Smooth muscle cell (in vitro differentiated cells): ENCODE data around the gene ARRB1. TPM values are rescaled to one million over a fixed set of nuclear protein-coding genes. Genes with fewer than 3 reads are reported as not detected.
A peak's percentile ranks its signal among the peaks of the same experiment; 100 is the strongest.

Source experiments
- DNase-seq: peaks from one replicate; lab custom pipeline; 2025; ENCODE audit not compliant: unreplicated experiment; lab: John Stamatoyannopoulos, UW
- H2AFZ ChIP-seq: fragments of 200-600 bp; sonication (generic); 2 replicates; pipeline ENCODE4 v1.6.0; 2016; ENCODE audit warnings: antibody characterized with exemption, low read depth, mild to moderate bottlenecking
- H3F3A ChIP-seq: fragments of 200-600 bp; sonication (generic); 2 replicates; pipeline ENCODE4 v1.6.0; 2017; ENCODE audit warnings: antibody characterized with exemption, low read depth
- H3K27ac ChIP-seq: fragments of 200-600 bp; sonication (generic); 2 replicates; pipeline ENCODE4 v1.5.1; 2016; ENCODE audit warnings: low read depth, mild to moderate bottlenecking
- H3K27me3 ChIP-seq: fragments of 200-600 bp; sonication (generic); 2 replicates; pipeline ENCODE4 v1.6.1; 2016; ENCODE audit warnings: low read depth, mild to moderate bottlenecking
- H3K36me3 ChIP-seq: fragments of 200-600 bp; sonication (generic); 2 replicates; pipeline ENCODE4 v1.5.1; 2016; ENCODE audit warnings: low read depth
- H3K4me1 ChIP-seq: fragments of 200-600 bp; sonication (generic); 2 replicates; pipeline ENCODE4 v1.5.1; 2016; ENCODE audit warnings: low read depth
- H3K4me2 ChIP-seq: fragments of 200-600 bp; sonication (generic); 2 replicates; pipeline ENCODE4 v1.6.0; 2016; ENCODE audit warnings: mild to moderate bottlenecking
- H3K4me3 ChIP-seq: fragments of 200-600 bp; sonication (generic); 2 replicates; pipeline ENCODE4 v1.5.1; 2016; ENCODE audit warnings: mild to moderate bottlenecking
- H3K79me2 ChIP-seq: fragments of 200-600 bp; sonication (generic); 2 replicates; pipeline ENCODE4 v1.6.0; 2016; ENCODE audit warnings: low read depth, mild to moderate bottlenecking
- H3K9ac ChIP-seq: fragments of 200-600 bp; sonication (generic); 2 replicates; pipeline ENCODE4 v1.6.0; 2016; ENCODE audit warnings: low read depth
- H3K9me3 ChIP-seq: fragments of 200-600 bp; sonication (generic); replicated peaks from 2 replicates; pipeline ENCODE4 v1.5.1; 2016; ENCODE audit warnings: low read depth
- H4K20me1 ChIP-seq: fragments of 200-600 bp; sonication (generic); 2 replicates; pipeline ENCODE4 v1.6.0; 2016; ENCODE audit warnings: low read depth
- WGBS: methylation state at CpG from one replicate; pipeline ENCODE4 v1.1.7; 2016; ENCODE audit warnings: low lambda C conversion rate; 5-methylcytosine and 5-hydroxymethylcytosine counted together
- polyA plus RNA-seq: library from polyadenylated mRNA; unstranded; fragments of >200 nt; fragmentation: Nextera tagmentation; extraction: Ambion mirVana; gene quantifications from 2 replicates; pipeline ENCODE4 v1.2.1, GENCODE V29; 2016
- total RNA-seq: library from RNA; depleted of rRNA; stranded (reverse); fragments of >200 nt; gene quantifications from 2 replicates; pipeline ENCODE4 v1.2.3, GENCODE V29; 2014
- TF ChIP-seq, protein P1 (sequence below): fragments of 200-600 bp; sonication (generic); IDR thresholded peaks from 2 replicates; pipeline ENCODE4 v1.5.1; 2017; ENCODE audit warnings: borderline replicate concordance, mild to moderate bottlenecking, antibody characterized with exemption; ENCODE audit not compliant: insufficient read depth, poor library complexity, severe bottlenecking

Gene ARRB1
- total and polyA plus RNA-seq, 2 experiments from 2014 or later = 4.6 to 16.9 TPM

- no peaks in the 10 kb centered on the region for H3K9me3 ChIP-seq
- no peaks in the 10 kb centered on the region for H3K4me1 ChIP-seq
- H2AFZ ChIP-seq = no peak overlapping the region
- H3K4me3 ChIP-seq = no peak overlapping the region
- 58% methylated on average over 10 of the region's 10 CpGs for WGBS
- H3K9ac ChIP-seq = no peak overlapping the region
- H3K27ac ChIP-seq = no peak overlapping the region
- H3K79me2 ChIP-seq = no peaks in the 10 kb centered on the region
- no peaks in the 10 kb centered on the region for H3K36me3 ChIP-seq
- TF ChIP-seq, protein P1, sequence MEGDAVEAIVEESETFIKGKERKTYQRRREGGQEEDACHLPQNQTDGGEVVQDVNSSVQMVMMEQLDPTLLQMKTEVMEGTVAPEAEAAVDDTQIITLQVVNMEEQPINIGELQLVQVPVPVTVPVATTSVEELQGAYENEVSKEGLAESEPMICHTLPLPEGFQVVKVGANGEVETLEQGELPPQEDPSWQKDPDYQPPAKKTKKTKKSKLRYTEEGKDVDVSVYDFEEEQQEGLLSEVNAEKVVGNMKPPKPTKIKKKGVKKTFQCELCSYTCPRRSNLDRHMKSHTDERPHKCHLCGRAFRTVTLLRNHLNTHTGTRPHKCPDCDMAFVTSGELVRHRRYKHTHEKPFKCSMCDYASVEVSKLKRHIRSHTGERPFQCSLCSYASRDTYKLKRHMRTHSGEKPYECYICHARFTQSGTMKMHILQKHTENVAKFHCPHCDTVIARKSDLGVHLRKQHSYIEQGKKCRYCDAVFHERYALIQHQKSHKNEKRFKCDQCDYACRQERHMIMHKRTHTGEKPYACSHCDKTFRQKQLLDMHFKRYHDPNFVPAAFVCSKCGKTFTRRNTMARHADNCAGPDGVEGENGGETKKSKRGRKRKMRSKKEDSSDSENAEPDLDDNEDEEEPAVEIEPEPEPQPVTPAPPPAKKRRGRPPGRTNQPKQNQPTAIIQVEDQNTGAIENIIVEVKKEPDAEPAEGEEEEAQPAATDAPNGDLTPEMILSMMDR = no peak
- no peak for DNase-seq
- H3F3A ChIP-seq = no peaks in the 10 kb centered on the region
- peak overlapping the region; percentile 89 for H3K4me2 ChIP-seq
- no peaks in the 10 kb centered on the region for H4K20me1 ChIP-seq
- H3K27me3 ChIP-seq = peaks cover 48% of the 10 kb centered on the region
Observed at GRCh38 chr11:75239531-75240290, 111.8 kb downstream of the ARRB1 start.

DNA sequence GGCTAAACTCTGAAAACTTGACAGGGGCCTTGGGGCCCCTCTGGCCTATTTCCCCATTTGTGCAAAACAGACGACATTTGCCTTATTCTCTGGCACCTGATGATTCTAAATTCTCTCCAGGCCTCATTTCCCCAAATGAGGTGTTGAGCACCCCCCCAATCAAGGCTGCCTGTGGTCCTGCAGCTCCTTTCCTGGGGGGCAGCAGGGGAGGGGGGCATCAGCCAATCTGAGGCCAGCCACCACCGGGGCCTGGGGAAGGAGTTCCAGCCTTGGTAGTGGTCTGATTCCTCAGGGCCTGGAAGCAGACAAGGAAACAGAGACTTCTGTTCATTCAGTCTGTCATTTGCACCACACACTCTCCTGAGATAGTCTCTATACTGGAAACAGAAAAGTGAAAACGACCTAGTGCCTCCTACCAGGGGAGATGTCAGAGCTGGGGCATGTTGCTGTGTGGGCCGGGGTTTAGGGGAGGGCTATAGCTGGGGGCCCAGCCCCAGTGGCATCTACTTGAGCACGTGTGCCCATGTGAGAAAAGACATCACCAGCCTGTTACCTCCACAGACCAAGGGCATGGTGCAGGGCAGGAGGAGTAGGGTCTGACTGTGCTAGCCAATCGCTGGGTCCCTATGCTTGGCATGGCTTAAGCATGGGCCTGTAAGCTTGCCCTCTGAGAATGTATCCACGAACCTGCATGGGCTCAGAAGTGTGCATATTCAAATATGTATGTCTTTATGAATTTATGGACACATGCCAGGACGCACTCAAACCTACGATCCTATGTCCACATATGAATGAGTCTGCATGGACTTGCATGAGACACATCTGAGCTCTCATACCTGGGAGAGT, 112.6 kb downstream of the ARRB1 start:
- WGBS = 84% methylated on average over 9 of the region's 9 CpGs

GRCh38 chr11:75237050-75237449, 114.4 kb downstream of the ARRB1 start:
- Histone ChIP-seq H3K4me1 (no peaks in the 10 kb centered on the region), H4K20me1 (no peaks in the 10 kb centered on the region), H3K27me3 (peaks cover 22% of the 10 kb centered on the region), H3K36me3 (no peaks in the 10 kb centered on the region), H3K27ac (no peak overlapping the region), H3K79me2 (no peaks in the 10 kb centered on the region), H2AFZ (no peak overlapping the region), H3K4me3 (no peak overlapping the region), H3K9ac (no peak overlapping the region), H3K4me2 (no peak overlapping the region), H3F3A (no peaks in the 10 kb centered on the region), H3K9me3 (no peaks in the 10 kb centered on the region)
- DNase-seq = no peak
- WGBS = 94% methylated on average over 8 of the region's 8 CpGs
- TF ChIP-seq, protein P1 = no peak

More for the DNA sequence above, 112.6 kb downstream of the ARRB1 start:
- H2AFZ ChIP-seq = no peak overlapping the region
- no peak overlapping the region for H3K27ac ChIP-seq
- no peaks in the 10 kb centered on the region for H3K9me3 ChIP-seq
- no peak overlapping the region for H3K4me3 ChIP-seq
- no peak for DNase-seq
- H3F3A ChIP-seq = no peaks in the 10 kb centered on the region
- peaks cover 40% of the 10 kb centered on the region for H3K27me3 ChIP-seq
- H4K20me1 ChIP-seq = no peaks in the 10 kb centered on the region
- no peaks in the 10 kb centered on the region for H3K79me2 ChIP-seq
- no peaks in the 10 kb centered on the region for H3K36me3 ChIP-seq
- H3K4me2 ChIP-seq = no peak overlapping the region
- no peaks in the 10 kb centered on the region for H3K4me1 ChIP-seq
- TF ChIP-seq, protein P1 = no peak
- H3K9ac ChIP-seq = no peak overlapping the region
